Upper lobe of right lung (tissue), 1 donor: ENCODE results near the gene WAC. TPM values are rescaled to one million over a fixed set of nuclear protein-coding genes. Genes with fewer than 3 reads are reported as not detected.
A peak's percentile ranks its signal among the peaks of the same experiment; 100 is the strongest.

Experiments
- ATAC-seq: fragments of 200-7000 bp; cut with Tn5 transposase; one replicate; pipeline ENCODE4 v1.9.1; 2020; ENCODE audit warnings: mild to moderate bottlenecking, moderate library complexity
- DNase-seq: peaks from one replicate; pipeline ENCODE4 v3.0.0-alpha.2; 2020
- H3K27ac ChIP-seq: fragments of 200-600 bp; one replicate; pipeline ENCODE4 v1.8.0; 2022
- H3K27me3 ChIP-seq: fragments of 200-600 bp; one replicate; pipeline ENCODE4 v1.8.0; 2022; ENCODE audit warnings: mild to moderate bottlenecking
- H3K36me3 ChIP-seq: fragments of 200-600 bp; one replicate; pipeline ENCODE4 v1.8.0; 2022
- H3K4me1 ChIP-seq: fragments of 200-600 bp; one replicate; pipeline ENCODE4 v1.8.0; 2022
- H3K4me3 ChIP-seq: fragments of 200-600 bp; one replicate; pipeline ENCODE4 v1.8.0; 2022; ENCODE audit warnings: mild to moderate bottlenecking
- H3K9me3 ChIP-seq: fragments of 200-600 bp; one replicate; pipeline ENCODE4 v1.8.0; 2022
- intact Hi-C: fragments of 100-400 bp; cut with DNase I; formaldehyde crosslinking; loops from one replicate; pipeline ENCODE4 v1.11.0; 2022
- total RNA-seq: library from RNA; stranded (reverse); fragmentation: NEBNext Ultra II Directional; extraction: Animal tissue kit (Norgen Biotek cat#: 25700); gene quantifications from one replicate; pipeline ENCODE4 v1.2.1, GENCODE V29; 2021
- TF ChIP-seq, protein P1 (sequence below): fragments of 200-600 bp; IDR thresholded peaks from one replicate; pipeline ENCODE4 v1.8.0; 2022; ENCODE audit warnings: antibody characterized with exemption
- donor health status: DM: no; HTN: yes; CAD: no; lungs with severe emphysema.

Gene WAC
- total RNA-seq, 1 donor from 2014 or later, result 122 TPM

DNA sequence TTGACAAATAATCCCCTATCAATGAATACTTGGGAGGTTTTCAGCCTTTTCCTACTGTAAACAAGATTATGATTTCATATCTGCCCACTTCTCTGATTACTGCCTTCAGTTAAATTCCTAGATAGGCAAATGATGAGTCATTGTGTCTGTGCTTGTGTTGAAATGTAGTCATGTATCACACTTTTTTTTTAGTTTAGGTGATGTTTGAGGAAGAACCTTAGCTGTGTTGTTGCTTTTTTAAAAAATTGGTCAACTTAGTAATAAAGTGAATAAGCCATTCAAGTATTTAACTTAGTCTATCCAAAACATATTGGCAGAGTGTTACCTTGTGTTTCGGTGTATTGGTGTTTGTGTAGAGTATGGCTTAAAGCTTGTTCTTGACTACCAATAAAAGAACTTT, 60.0 kb downstream of the WAC start:
- ATAC-seq, result peak; percentile 55
- TF ChIP-seq, protein P1, sequence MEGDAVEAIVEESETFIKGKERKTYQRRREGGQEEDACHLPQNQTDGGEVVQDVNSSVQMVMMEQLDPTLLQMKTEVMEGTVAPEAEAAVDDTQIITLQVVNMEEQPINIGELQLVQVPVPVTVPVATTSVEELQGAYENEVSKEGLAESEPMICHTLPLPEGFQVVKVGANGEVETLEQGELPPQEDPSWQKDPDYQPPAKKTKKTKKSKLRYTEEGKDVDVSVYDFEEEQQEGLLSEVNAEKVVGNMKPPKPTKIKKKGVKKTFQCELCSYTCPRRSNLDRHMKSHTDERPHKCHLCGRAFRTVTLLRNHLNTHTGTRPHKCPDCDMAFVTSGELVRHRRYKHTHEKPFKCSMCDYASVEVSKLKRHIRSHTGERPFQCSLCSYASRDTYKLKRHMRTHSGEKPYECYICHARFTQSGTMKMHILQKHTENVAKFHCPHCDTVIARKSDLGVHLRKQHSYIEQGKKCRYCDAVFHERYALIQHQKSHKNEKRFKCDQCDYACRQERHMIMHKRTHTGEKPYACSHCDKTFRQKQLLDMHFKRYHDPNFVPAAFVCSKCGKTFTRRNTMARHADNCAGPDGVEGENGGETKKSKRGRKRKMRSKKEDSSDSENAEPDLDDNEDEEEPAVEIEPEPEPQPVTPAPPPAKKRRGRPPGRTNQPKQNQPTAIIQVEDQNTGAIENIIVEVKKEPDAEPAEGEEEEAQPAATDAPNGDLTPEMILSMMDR, result no peak
- H3K4me3 ChIP-seq, result no peak overlapping the region
- intact Hi-C loops, result no loop called here
- H3K36me3 ChIP-seq, result peaks cover 52% of the 10 kb centered on the region
- H3K27me3 ChIP-seq, result no peaks in the 10 kb centered on the region
- no peaks in the 10 kb centered on the region for H3K9me3 ChIP-seq
- no peak for DNase-seq
- H3K4me1 ChIP-seq, result peaks cover 33% of the 10 kb centered on the region
- H3K27ac ChIP-seq, result no peak overlapping the region

DNA sequence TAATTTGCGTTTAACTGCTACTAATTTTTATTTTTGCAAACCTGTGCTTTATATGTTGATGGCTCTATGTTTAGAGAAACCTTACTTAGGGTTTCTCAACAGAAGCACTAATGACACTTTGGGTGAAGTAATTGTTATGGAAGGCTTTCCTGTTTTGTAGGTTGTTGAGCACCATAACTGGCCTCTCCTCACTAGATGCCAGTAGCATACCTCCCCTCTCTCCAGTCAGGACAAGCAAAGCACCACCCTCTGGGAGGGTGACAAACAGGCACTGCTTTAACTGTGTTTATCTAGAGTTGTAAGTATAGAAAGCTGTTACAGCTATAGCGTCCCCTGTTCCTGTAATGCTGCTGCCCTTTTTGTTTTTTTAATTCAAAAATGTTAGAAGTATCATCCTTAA, 60.9 kb downstream of the WAC start:
- Histone ChIP-seq H3K27me3 (no peaks in the 10 kb centered on the region), H3K27ac (no peak overlapping the region), H3K36me3 (peaks cover 59% of the 10 kb centered on the region), H3K4me1 (peaks cover 25% of the 10 kb centered on the region), H3K9me3 (no peaks in the 10 kb centered on the region), H3K4me3 (no peak overlapping the region)
- intact Hi-C loops, result no loop called here
- TF ChIP-seq, protein P1, result no peak
- DNase-seq (no peak), ATAC-seq (peak; percentile 61)

DNA sequence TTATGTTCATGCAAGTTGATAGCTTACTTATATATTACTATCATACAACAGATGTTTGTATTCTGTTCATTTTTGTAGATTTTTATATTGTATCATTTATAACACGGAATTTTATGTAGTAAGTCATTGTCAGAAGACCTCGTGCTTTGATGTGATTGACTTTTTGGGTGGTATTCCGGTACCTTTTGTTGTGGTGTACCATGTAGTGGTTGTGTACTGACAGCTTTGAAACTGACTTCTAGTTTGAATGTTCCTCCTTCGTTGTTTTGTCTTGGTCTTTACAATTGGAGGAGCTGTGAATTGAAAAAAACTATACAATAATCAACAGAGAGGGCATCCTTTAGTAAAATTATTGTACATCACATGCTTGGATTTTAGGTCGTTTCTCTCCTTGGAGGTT, 61.5 kb downstream of the WAC start:
- Histone ChIP-seq H3K27me3 (no peaks in the 10 kb centered on the region), H3K36me3 (peaks cover 59% of the 10 kb centered on the region), H3K4me3 (no peak overlapping the region), H3K4me1 (peaks cover 20% of the 10 kb centered on the region), H3K27ac (no peak overlapping the region), H3K9me3 (no peaks in the 10 kb centered on the region)
- DNase-seq (no peak), ATAC-seq (no peak)
- intact Hi-C loops, result no loop called here
- TF ChIP-seq, protein P1, result no peak

DNA sequence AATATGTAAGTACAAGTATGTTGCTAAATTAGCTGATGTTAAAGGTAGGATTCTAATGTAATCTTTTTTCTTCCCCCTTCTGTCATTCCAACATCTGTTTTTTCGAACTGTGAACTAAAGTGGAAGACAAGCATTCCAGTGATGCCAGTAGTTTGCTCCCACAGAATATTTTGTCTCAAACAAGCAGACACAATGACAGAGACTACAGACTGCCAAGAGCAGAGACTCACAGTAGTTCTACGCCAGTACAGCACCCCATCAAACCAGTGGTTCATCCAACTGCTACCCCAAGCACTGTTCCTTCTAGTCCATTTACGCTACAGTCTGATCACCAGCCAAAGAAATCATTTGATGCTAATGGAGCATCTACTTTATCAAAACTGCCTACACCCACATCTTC, 62.7 kb downstream of the WAC start:
- TF ChIP-seq, protein P1, result no peak
- DNase-seq, result no peak
- Histone ChIP-seq H3K4me1 (peaks cover 20% of the 10 kb centered on the region), H3K9me3 (no peaks in the 10 kb centered on the region), H3K27me3 (no peaks in the 10 kb centered on the region), H3K4me3 (no peak overlapping the region), H3K36me3 (peaks cover 49% of the 10 kb centered on the region), H3K27ac (no peak overlapping the region)
- no peak for ATAC-seq
- intact Hi-C loops, result no loop called here

DNA sequence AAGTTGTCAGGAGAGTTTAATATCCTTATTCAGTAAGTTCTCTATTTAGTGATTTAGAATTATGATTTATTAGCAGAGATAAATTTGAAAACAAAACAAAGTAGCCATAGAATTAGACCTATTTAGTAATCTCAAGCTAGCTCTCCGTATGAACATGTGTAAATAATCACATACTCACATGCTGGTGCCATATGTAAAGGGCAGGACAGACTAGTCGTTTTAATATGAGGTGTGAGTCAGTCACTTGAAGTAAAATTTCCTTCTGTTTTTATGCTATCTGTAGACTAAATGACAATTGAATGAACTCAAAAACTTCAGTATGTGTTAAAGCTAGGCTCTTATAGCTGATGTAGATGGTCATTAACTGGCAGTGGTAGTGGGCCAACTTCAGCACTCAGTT, 67.1 kb downstream of the WAC start:
- H3K36me3 ChIP-seq, result peaks cover 39% of the 10 kb centered on the region
- no peak overlapping the region for H3K27ac ChIP-seq
- ATAC-seq (no peak), DNase-seq (no peak)
- no peaks in the 10 kb centered on the region for H3K9me3 ChIP-seq
- peaks cover 15% of the 10 kb centered on the region for H3K4me1 ChIP-seq
- TF ChIP-seq, protein P1, result no peak
- no peaks in the 10 kb centered on the region for H3K27me3 ChIP-seq
- intact Hi-C loops, result no loop called here
- no peak overlapping the region for H3K4me3 ChIP-seq

DNA sequence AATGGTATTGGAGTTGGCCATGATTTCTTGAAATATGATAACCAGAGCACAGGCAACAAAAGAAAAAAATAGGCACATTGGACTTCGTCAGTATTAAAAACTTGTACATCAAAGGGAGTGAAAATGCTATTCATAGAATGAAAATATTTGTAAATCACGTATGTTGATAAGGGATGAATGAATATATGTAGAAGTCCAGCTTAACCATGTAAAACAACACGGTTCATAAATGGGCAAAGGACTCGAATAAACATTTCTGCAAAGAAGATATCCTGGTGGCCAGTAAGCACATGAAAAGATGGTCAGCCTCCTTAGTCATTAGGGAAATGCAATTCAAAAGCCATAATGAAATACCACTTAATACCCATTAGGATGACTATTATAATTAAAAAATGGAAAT, 68.1 kb downstream of the WAC start:
- ATAC-seq (no peak), DNase-seq (no peak)
- TF ChIP-seq, protein P1, result no peak
- Histone ChIP-seq H3K36me3 (peaks cover 40% of the 10 kb centered on the region), H3K4me1 (peaks cover 11% of the 10 kb centered on the region), H3K4me3 (no peak overlapping the region), H3K9me3 (no peaks in the 10 kb centered on the region), H3K27me3 (no peaks in the 10 kb centered on the region), H3K27ac (no peak overlapping the region)
- intact Hi-C loops, result no loop called here
